Hematopoietic multipotent progenitor cell treated with erythropoietin and hydrocortisone succinate and interleukin-3 and kit ligand, for 4 days (in vitro differentiated cells): ENCODE measurements around the gene ANAPC4.

Experiments used
- DNase-seq: peaks from one replicate; pipeline ENCODE4 v3.0.0-alpha.2; 2015

The ANAPC4 gene

GRCh38 chr4:25379591-25379990, 2.5 kb downstream of the ANAPC4 start:
- DNase-seq, result no peak

GRCh38 chr4:25383647-25384046, 6.6 kb downstream of the ANAPC4 start:
- DNase-seq, result no peak

- DNase-seq, result no peak
Measured at GRCh38 chr4:25386926-25387325, 9.9 kb downstream of the ANAPC4 start.

- DNase-seq, result no peak
Measured at GRCh38 chr4:25397305-25397704, 20.2 kb downstream of the ANAPC4 start.

- DNase-seq, result no peak
Measured at GRCh38 chr4:25399510-25399909, 22.4 kb downstream of the ANAPC4 start.

- DNase-seq, result no peak
Measured at GRCh38 chr4:25401066-25401465, 24.0 kb downstream of the ANAPC4 start.

GRCh38 chr4:25402521-25402920, 25.5 kb downstream of the ANAPC4 start:
- no peak for DNase-seq

GRCh38 chr4:25403699-25404098, 26.6 kb downstream of the ANAPC4 start:
- DNase-seq, result no peak

- DNase-seq, result no peak
Measured at GRCh38 chr4:25405453-25405852, 28.4 kb downstream of the ANAPC4 start.

GRCh38 chr4:25406081-25406692, 29.1 kb downstream of the ANAPC4 start:
- no peak for DNase-seq

- no peak for DNase-seq
Measured at GRCh38 chr4:25410820-25411529, 33.9 kb downstream of the ANAPC4 start.

- no peak for DNase-seq
Measured at GRCh38 chr4:25413261-25413660, 36.2 kb downstream of the ANAPC4 start.

- no peak for DNase-seq
Measured at GRCh38 chr4:25417014-25417413, 40.0 kb downstream of the ANAPC4 start.

GRCh38 chr4:25420931-25421330, 43.9 kb downstream of the ANAPC4 start:
- no peak for DNase-seq

GRCh38 chr4:25421816-25422525, 44.9 kb downstream of the ANAPC4 start:
- peak; percentile 63 for DNase-seq

- DNase-seq, result no peak
Measured at GRCh38 chr4:25423548-25423947, 46.5 kb downstream of the ANAPC4 start.

GRCh38 chr4:25424539-25425228, 47.6 kb downstream of the ANAPC4 start:
- no peak for DNase-seq

- DNase-seq, result no peak
Measured at GRCh38 chr4:25425361-25425760, 48.3 kb downstream of the ANAPC4 start.

GRCh38 chr4:25427871-25428270, 50.8 kb downstream of the ANAPC4 start:
- no peak for DNase-seq

- DNase-seq, result no peak
Measured at GRCh38 chr4:25430630-25431029, 53.6 kb downstream of the ANAPC4 start.

GRCh38 chr4:25433966-25434827, 57.1 kb downstream of the ANAPC4 start:
- DNase-seq, result no peak

- DNase-seq, result no peak
Measured at GRCh38 chr4:25437926-25438325, 60.9 kb downstream of the ANAPC4 start.
